Left lung (tissue), 10 donors: ENCODE measurements around the gene GALK1. TPM values are rescaled to one million over a fixed set of nuclear protein-coding genes. Genes with fewer than 3 reads are reported as not detected.

Source experiments
- ATAC-seq: fragments of 200-7000 bp; cut with Tn5 transposase; one replicate; pipeline ENCODE4 v1.9.1; 2020; ENCODE audit warnings: moderate library complexity
- DNase-seq, 4 donors: peaks; one replicate each; pipeline ENCODE4 v3.0.0-alpha.2; 2013 to 2020
- H3K27ac ChIP-seq, 2 donors: fragments of 200-600 bp; sonication (generic) in 1 of 2; one replicate each; pipeline versions ENCODE4 v1.5.0 to v1.8.0; 2020 to 2021
- H3K27me3 ChIP-seq, 2 donors: fragments of 200-600 bp; sonication (generic) in 1 of 2; one replicate each; pipeline versions ENCODE4 v1.5.0 to v1.8.0; 2020 to 2021
- H3K36me3 ChIP-seq, 2 donors: fragments of 200-600 bp; sonication (generic) in 1 of 2; one replicate each; pipeline versions ENCODE4 v1.5.0 to v1.8.0; 2020 to 2021
- H3K4me1 ChIP-seq, 2 donors: fragments of 200-600 bp; one replicate each; pipeline ENCODE4 v1.8.0; 2021
- H3K4me3 ChIP-seq, 2 donors: fragments of 200-600 bp; sonication (generic) in 1 of 2; one replicate each; pipeline versions ENCODE4 v1.5.0 to v1.8.0; 2020 to 2021; ENCODE audit warnings: mild to moderate bottlenecking in 1 of 2
- H3K9me3 ChIP-seq, 2 donors: fragments of 200-600 bp; sonication (generic) in 1 of 2; one replicate each; pipeline versions ENCODE4 v1.5.0 to v1.8.0; 2020 to 2021
- CTCF ChIP-seq, 2 donors: fragments of 200-600 bp; sonication (generic) in 1 of 2; IDR thresholded peaks; one replicate each; pipeline versions ENCODE4 v1.5.0 to v1.8.0; 2021; ENCODE audit warnings: antibody characterized with exemption in 2 of 2
- intact Hi-C, 2 donors: fragments of 100-400 bp; cut with DNase I; formaldehyde crosslinking; loops; one replicate each; pipeline versions ENCODE4 v1.11.2 to v1.14.2; 2022
- polyA plus RNA-seq, 6 donors: library from polyadenylated mRNA; unstranded; fragments of 120-200 nt; gene quantifications; one replicate each; pipeline ENCODE4 v1.2.1, GENCODE V29; 2013; ENCODE audit not compliant: insufficient read length in 6 of 6
- total RNA-seq, 2 donors: library from RNA; stranded (reverse); fragmentation: NEBNext Ultra II Directional; extraction: Animal tissue kit (Norgen Biotek cat#: 25700); gene quantifications; one replicate each; pipeline ENCODE4 v1.2.1, GENCODE V29; 2021
- donor health status: DM: no; HTN: yes; CAD: no.
- donor health status: DM: no; HTN: no; CAD: no.

Gene GALK1
- total and polyA plus RNA-seq, 8 donors = 10.3 to 39.6 (median 16.4) TPM

- intact Hi-C loops = no loop called here
- Histone ChIP-seq H3K36me3 (peaks cover 0 to 6% of the 10 kb centered on the region in 2 donors), H3K27me3 (peaks cover 12 to 42% of the 10 kb centered on the region in 2 donors), H3K4me1 (peaks cover 5 to 22% of the 10 kb centered on the region in 2 donors), H3K9me3 (no peaks in the 10 kb centered on the region), H3K27ac (peak overlapping the region in 1 of 2 donors; percentile 76), H3K4me3 (no peak overlapping the region)
- TF ChIP-seq CTCF (IDR thresholded peaks at IDR 0.05) = no peak
- ATAC-seq = no peak
- no peak for DNase-seq
These were observed 42.4 kb downstream of the GALK1 start for GRCh38 chr17:75722542-75723095.

GRCh38 chr17:75722076-75722475 lies 42.9 kb downstream of the GALK1 start:
- DNase-seq = no peak
- Histone ChIP-seq H3K9me3 (no peaks in the 10 kb centered on the region), H3K27me3 (peaks cover 12 to 42% of the 10 kb centered on the region in 2 donors), H3K36me3 (peaks cover 0 to under 1% of the 10 kb centered on the region in 2 donors), H3K4me1 (peaks cover 5 to 22% of the 10 kb centered on the region in 2 donors), H3K27ac (peak overlapping the region; percentile 15 to 76), H3K4me3 (peak overlapping the region; percentile 37 to 43)
- TF ChIP-seq CTCF (IDR thresholded peaks at IDR 0.05) = no peak
- intact Hi-C loops = no loop called here
- peak; percentile 4 for ATAC-seq

GRCh38 chr17:75721463-75722011 lies 43.5 kb downstream of the GALK1 start:
- TF ChIP-seq CTCF (IDR thresholded peaks at IDR 0.05) = no peak
- H3K4me1 ChIP-seq = peaks cover 5 to 22% of the 10 kb centered on the region in 2 donors
- ATAC-seq = peak; percentile 20
- peak overlapping the region; percentile 37 to 43 for H3K4me3 ChIP-seq
- H3K27me3 ChIP-seq = peaks cover 12 to 45% of the 10 kb centered on the region in 2 donors
- intact Hi-C loops = no loop called here
- no peaks in the 10 kb centered on the region for H3K36me3 ChIP-seq
- H3K9me3 ChIP-seq = no peaks in the 10 kb centered on the region
- peak overlapping the region; percentile 15 to 76 for H3K27ac ChIP-seq
- DNase-seq = no peak

- ATAC-seq = peak; percentile 93
- peak within 1 kb of the TSS; percentile 76 to 81 for H3K27ac ChIP-seq
- H3K4me3 ChIP-seq = peak within 1 kb of the TSS; percentile 37 to 43
- H3K36me3 ChIP-seq = no peaks in the 10 kb centered on the region
- H3K27me3 ChIP-seq = peaks cover 12 to 48% of the 10 kb centered on the region in 2 donors
- TF ChIP-seq CTCF (IDR thresholded peaks at IDR 0.05) = no peak
- DNase-seq = peak; percentile 18 to 93 (median 73)
- intact Hi-C loops = no loop called here
- H3K9me3 ChIP-seq = no peaks in the 10 kb centered on the region
- H3K4me1 ChIP-seq = peaks cover 5 to 22% of the 10 kb centered on the region in 2 donors
These were observed 44.1 kb downstream of the GALK1 start, which contains the start of gene ITGB4 for GRCh38 chr17:75720656-75721462. Gene ITGB4 (plus strand): TSS chr17:75721459. CDS start chr17:75724704, 3,245 bp downstream.

GRCh38 chr17:75719732-75720131 lies 45.3 kb downstream of the GALK1 start:
- no peak overlapping the region for H3K4me3 ChIP-seq
- TF ChIP-seq CTCF (IDR thresholded peaks at IDR 0.05) = no peak

More at GRCh38 chr17:75719732-75720131, 45.3 kb downstream of the GALK1 start:
- H3K4me1 ChIP-seq = peaks cover 5 to 22% of the 10 kb centered on the region in 2 donors
- DNase-seq (no peak), ATAC-seq (no peak)
- H3K27me3 ChIP-seq = peaks cover 12 to 54% of the 10 kb centered on the region in 2 donors
- intact Hi-C loops = no loop called here
- no peak overlapping the region for H3K27ac ChIP-seq
- H3K9me3 ChIP-seq = no peaks in the 10 kb centered on the region
- H3K36me3 ChIP-seq = no peaks in the 10 kb centered on the region
